DOHH2 (cell line): ENCODE results near the gene SPTBN2.

Source experiments
- EZH2phosphoT487 ChIP-seq: fragments of 200-600 bp; sonication (generic); IDR thresholded peaks from 2 replicates; pipeline ENCODE4 v1.6.1; 2017; ENCODE audit warnings: borderline replicate concordance, mild to moderate bottlenecking, antibody characterized with exemption, low read length, moderate library complexity, mixed read lengths
- TF ChIP-seq, protein P1 (sequence below): fragments of 200-600 bp; sonication (generic); IDR thresholded peaks from one replicate; pipeline ENCODE4 v1.5.1; 2014; ENCODE audit warnings: antibody characterized with exemption, mild to moderate bottlenecking, low read depth, low read length; ENCODE audit not compliant: poor library complexity, severe bottlenecking

GRCh38 chr11:66684635-66685034 is 44.4 kb downstream of the SPTBN2 start:
- TF ChIP-seq, protein P1, sequence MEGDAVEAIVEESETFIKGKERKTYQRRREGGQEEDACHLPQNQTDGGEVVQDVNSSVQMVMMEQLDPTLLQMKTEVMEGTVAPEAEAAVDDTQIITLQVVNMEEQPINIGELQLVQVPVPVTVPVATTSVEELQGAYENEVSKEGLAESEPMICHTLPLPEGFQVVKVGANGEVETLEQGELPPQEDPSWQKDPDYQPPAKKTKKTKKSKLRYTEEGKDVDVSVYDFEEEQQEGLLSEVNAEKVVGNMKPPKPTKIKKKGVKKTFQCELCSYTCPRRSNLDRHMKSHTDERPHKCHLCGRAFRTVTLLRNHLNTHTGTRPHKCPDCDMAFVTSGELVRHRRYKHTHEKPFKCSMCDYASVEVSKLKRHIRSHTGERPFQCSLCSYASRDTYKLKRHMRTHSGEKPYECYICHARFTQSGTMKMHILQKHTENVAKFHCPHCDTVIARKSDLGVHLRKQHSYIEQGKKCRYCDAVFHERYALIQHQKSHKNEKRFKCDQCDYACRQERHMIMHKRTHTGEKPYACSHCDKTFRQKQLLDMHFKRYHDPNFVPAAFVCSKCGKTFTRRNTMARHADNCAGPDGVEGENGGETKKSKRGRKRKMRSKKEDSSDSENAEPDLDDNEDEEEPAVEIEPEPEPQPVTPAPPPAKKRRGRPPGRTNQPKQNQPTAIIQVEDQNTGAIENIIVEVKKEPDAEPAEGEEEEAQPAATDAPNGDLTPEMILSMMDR: no peak
- TF ChIP-seq EZH2phosphoT487: no peak
